GM21423 (cell line): ENCODE data around the gene MEOX1.

Experiments
- ATAC-seq: cut with Tn5 transposase; IDR thresholded peaks from one replicate; pipeline ENCODE4 v1.9.1; 2021; ENCODE audit warnings: mild to moderate bottlenecking, moderate library complexity; ENCODE audit not compliant: unreplicated experiment

MEOX1 gene

GRCh38 chr17:43659823-43660617 lies 1.7 kb downstream of the MEOX1 start:
- ATAC-seq: no peak

- ATAC-seq: no peak
Observed at GRCh38 chr17:43658900-43659299, 2.8 kb downstream of the MEOX1 start.

GRCh38 chr17:43655693-43656255 lies 5.9 kb downstream of the MEOX1 start:
- ATAC-seq: no peak

- no peak for ATAC-seq
Observed at GRCh38 chr17:43652124-43652480, 9.6 kb downstream of the MEOX1 start.

DNA sequence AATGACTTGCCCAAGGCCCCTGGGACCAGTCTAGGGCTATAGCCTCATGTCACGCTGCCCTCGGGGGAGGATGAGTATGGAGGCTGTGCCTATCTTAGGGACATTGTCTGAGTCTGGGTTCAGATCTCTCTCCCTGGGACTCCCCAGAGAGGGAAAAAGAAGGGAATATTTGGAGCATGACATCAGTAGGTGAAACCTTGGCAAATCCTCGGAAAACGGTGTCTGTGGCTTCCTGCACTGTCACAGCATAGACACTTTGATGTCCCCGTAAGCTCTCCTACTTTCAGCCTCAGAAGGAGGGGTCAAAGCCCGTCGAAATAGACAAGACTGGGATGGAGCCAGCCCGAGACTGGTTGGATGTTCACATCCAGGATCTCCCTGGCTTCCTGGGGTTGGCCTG lies 11.3 kb downstream of the MEOX1 start:
- ATAC-seq: no peak

DNA sequence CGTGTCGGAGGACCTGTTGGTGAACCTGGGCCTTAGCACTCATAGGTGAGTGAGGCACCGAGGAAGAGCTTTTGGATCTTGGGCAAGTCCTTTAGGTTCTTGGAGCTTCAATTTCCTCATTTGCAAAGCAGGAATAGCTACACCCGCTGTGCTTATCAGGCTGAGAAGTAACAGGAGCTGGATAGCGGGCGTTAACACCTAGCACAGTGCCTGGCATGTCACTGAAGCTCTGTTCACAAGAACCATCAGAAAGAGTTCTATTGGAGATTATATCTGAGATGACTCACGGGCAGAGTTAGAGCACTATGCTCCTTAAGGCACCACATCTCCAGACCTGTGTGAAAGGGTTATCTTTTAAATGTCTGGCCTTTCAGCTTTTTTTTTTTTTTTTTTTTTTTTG lies 12.8 kb downstream of the MEOX1 start:
- ATAC-seq: no peak

GRCh38 chr17:43645765-43646481 lies 15.8 kb downstream of the MEOX1 start:
- ATAC-seq: no peak

DNA sequence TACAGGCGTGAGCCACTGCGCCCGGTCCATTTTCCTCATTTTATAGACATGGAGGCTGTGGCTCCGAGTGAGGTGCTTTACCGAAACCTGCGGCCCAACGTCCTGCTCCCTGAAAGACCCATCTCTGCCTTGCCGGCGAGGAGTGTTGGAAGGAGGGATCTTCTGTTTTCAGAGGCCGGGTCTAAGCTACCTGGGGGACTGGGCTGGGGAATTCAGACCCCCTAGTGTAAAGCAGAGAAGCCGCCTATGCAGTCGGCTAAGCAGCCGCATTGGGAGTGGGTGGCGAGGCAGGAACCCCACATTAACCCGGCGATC lies 16.3 kb downstream of the MEOX1 start:
- ATAC-seq: no peak

DNA sequence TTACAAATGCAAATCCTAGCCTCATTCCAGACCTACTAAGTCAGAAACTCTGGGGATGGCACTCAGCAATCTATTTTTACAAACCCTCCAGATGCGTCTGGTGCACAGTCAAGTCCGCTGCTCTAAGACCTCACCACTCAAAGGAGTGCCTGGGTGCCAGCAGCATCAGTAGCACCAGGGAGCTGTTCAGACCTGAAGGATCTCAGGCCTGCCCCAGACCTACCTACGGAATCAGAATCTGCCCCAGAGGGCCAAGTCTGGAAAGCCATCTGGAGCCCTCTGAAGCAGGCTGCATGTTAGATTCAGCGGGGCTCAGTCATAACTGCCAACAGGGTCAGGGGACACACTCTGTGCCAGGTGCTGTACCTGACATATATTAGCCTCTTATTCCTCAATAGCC lies 17.6 kb downstream of the MEOX1 start:
- no peak for ATAC-seq

DNA sequence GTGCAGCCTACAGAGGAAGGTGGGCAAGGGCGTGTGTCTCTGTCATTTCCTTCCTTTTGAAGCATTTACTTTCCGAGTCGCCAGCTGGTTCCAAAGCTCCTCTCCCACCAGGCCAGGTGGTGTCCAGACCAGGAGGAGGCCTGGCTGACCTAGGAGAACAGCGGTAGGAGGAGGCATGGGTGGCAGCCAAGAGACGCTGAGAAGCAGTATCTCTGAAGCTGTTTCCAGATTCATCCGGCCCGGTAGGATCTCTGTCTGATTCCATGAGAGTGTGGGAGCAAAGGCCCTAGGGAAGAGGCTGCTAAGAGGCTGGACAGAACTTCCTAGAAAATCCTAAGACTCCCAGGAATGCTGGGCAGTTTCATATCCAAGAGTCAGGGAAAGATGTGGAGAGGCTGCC lies 20.3 kb downstream of the MEOX1 start:
- no peak for ATAC-seq

- no peak for ATAC-seq
Observed at GRCh38 chr17:43640491-43641252, 21.1 kb downstream of the MEOX1 start.

DNA sequence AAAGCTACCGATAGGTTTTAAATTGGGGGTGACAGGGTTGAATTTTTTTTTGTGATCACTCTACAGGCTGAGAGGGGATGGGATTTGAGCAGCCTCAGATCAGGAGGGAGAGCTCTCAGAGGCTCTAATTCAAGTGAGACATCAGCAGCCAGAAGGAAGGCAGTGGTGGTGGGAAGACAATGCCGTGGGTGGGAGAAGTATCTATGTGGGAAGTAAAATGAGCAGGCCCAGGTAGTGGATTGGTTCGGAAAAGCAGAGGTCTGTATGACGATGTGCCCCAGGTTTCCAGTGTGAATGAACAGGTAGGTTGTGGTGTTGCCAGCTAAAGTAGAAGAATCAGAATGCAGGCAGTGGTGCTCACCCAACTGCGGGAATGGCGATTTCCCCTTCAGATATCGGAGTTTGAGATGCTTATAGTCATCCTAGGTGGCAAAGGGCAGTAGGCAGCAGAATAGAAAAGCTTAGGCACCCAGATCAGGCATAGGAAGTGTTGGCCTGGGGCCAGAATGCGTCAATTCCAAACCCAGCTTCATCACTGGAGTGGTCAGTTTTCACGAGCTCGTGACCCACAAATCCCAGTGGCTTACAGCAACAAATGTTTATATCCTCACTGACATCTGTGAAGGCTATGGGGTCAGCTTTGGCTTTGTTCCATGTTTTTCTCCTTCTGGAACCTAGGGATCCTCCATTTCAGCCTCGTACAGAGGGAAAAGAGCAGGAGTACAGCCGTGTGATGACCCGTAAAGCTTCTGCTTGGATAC lies 24.0 kb downstream of the MEOX1 start:
- ATAC-seq: no peak

GRCh38 chr17:43636426-43636825 lies 25.3 kb downstream of the MEOX1 start:
- ATAC-seq: no peak

DNA sequence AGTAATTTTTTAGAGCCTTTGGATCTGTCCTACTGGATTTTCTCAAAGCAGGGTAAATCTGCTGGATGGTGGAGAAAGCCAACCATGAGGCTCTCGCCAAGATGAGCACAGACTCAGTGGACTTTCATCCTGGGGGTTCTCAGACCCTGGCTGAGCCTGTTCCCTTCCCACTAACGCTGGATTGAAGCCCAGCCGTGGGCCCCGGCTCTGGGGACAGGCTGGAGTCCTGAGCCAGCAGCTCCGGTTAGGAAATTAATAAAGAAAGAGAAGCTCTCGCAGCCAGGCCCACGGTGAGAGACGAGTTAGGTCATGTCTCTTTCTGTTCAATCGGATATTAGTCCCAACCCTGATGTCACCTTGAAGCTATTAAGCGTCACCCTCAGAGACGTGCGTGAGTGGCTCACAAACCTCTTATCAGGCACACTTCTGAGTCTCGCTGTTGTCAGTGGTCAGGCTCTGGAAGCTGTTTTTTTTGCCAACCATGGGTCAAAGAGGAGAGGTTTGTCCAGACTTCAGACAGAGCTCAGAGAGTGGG lies 27.1 kb downstream of the MEOX1 start:
- no peak for ATAC-seq

- no peak for ATAC-seq
Observed at GRCh38 chr17:43632221-43632620, 29.5 kb downstream of the MEOX1 start.

- ATAC-seq: no peak
Observed at GRCh38 chr17:43631429-43631828, 30.3 kb downstream of the MEOX1 start.

DNA sequence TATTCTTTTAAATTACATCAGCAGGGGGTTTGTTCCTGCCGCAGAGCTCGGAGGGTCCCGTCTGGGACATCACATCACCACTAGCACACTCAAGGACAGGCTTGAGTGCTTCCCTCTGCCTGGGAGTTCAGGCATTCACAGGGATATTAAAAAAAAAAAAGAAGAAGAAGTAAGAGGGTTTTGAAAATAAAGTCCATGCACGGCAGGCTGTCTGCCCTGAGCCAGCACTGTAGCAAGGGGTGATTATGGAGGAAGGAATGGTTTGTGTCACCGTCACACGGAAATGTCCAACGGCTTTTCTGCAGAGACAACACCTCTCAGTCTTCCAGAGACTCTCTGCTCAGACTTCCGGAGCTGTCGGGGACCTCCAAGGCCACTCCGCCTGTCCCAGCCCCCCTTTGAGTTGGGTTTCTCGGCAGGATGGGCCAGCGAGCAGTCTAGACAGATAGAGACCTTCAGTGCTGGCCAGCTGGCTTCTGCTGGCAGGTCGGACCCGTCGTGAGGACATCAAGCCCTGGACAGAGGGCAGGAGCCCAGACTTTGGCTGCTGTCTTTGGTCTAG lies 33.6 kb downstream of the MEOX1 start:
- ATAC-seq: no peak

GRCh38 chr17:43627653-43628052 lies 34.1 kb downstream of the MEOX1 start:
- no peak for ATAC-seq

DNA sequence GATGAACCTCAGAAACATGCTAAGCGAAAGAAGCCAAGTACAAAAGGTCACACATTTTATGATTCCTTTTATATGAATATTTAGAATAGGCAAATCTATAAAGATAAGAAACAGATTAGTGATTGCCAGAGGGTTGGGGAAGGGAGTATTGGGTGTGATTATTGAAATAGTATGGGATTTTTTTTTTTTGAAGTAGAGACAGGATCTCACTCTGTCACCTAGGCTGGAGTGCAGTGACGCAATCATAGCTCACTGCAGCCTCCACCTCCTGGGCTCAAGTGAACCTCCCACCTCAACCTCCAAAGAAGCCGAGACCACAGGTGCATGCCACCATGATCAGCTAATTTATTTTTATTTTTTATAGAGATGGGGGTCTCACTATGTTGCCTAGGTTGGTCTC lies 35.7 kb downstream of the MEOX1 start:
- no peak for ATAC-seq

- ATAC-seq: no peak
Observed at GRCh38 chr17:43625606-43626005, 36.1 kb downstream of the MEOX1 start.
